Aorta (tissue), 5 donors: ENCODE data around the gene SSU72. TPM values are rescaled to one million over a fixed set of nuclear protein-coding genes. Genes with fewer than 3 reads are reported as not detected.

Experiments used
- ATAC-seq: fragments of 200-7000 bp; cut with Tn5 transposase; one replicate; pipeline ENCODE4 v1.9.1; 2022; ENCODE audit warnings: moderate library complexity; ENCODE audit not compliant: low FRiP score
- DNase-seq, 2 donors: peaks; one replicate each; pipeline ENCODE4 v3.0.0-alpha.2; 2020
- H3K27ac ChIP-seq, 2 donors: one replicate each; pipeline ENCODE4 v1.5.1; 2013; ENCODE audit warnings: low read length in 2 of 2, mild to moderate bottlenecking in 2 of 2, moderate library complexity in 2 of 2, control low read depth in 1 of 2, inconsistent platforms in 1 of 2, low read depth in 1 of 2
- H3K27me3 ChIP-seq, 2 donors: one replicate each; pipeline ENCODE4 v1.6.1; 2013; ENCODE audit warnings: control low read depth in 1 of 2, low read length in 1 of 2, mild to moderate bottlenecking in 1 of 2, moderate library complexity in 1 of 2; ENCODE audit not compliant: insufficient read depth in 2 of 2, control insufficient read depth in 1 of 2
- H3K36me3 ChIP-seq, 2 donors: one replicate each; pipeline ENCODE4 v1.6.1; 2013; ENCODE audit warnings: control low read depth in 1 of 2, low read length in 1 of 2, mild to moderate bottlenecking in 1 of 2; ENCODE audit not compliant: insufficient read depth in 2 of 2, control insufficient read depth in 1 of 2
- H3K4me1 ChIP-seq, 2 donors: one replicate each; pipeline ENCODE4 v1.6.1; 2013; ENCODE audit warnings: low read length in 2 of 2, control low read depth in 1 of 2, mild to moderate bottlenecking in 1 of 2, moderate library complexity in 1 of 2; ENCODE audit not compliant: insufficient read depth in 2 of 2, control insufficient read depth in 1 of 2
- H3K4me3 ChIP-seq, 2 donors: one replicate each; pipeline ENCODE4 v1.5.1; 2013; ENCODE audit warnings: low read length in 2 of 2, control low read depth in 1 of 2, mild to moderate bottlenecking in 1 of 2
- H3K9me3 ChIP-seq: one replicate; pipeline ENCODE4 v1.6.1; 2013; ENCODE audit warnings: mild to moderate bottlenecking, low read length; ENCODE audit not compliant: control insufficient read depth
- WGBS, 2 donors: extraction: QIAGEN DNeasy Blood & Tissue Kit; methylation state at CpG; one replicate each; pipeline ENCODE4 v1.1.7; 2013; 5-methylcytosine and 5-hydroxymethylcytosine counted together
- intact Hi-C, 2 donors: fragments of 100-400 bp; cut with DNase I; formaldehyde crosslinking; loops; one replicate each; pipeline versions ENCODE4 v1.14.2 to v1.15.0; 2022
- long read RNA-seq, 2 donors: library from polyadenylated mRNA; unstranded; transcript quantifications; one replicate each; pipeline ENCODE4 v2.0.0, GENCODE V29; 2020 to 2021
- polyA plus RNA-seq, 2 donors: library from polyadenylated mRNA; stranded (reverse); fragments of 200-250 nt; gene quantifications; one replicate each; pipeline ENCODE4 v1.2.3, GENCODE V29; 2013
- total RNA-seq, 2 donors: library from RNA; stranded (reverse); fragmentation: NEBNext Ultra II Directional; extraction: Animal tissue kit (Norgen Biotek cat#: 25700); gene quantifications; one replicate each; pipeline ENCODE4 v1.2.1, GENCODE V29; 2021
- donor health status: healthy with polysubstance abuse.
- donor health status: Bipolar disorder and iron deficiency.
- donor health status: DM: no; HTN: no; CAD: no.
- donor health status: DM: no; HTN: no; CAD: no.
- donor health status: DM: yes; HTN: yes; CAD: no.

SSU72 gene
- total RNA-seq: 10 to 100 TPM; 67.7 to 71.5 TPM
- polyA plus RNA-seq: 10 to 100 TPM; 65.0 to 92.8 TPM
- long read RNA-seq, donor 1, full-length matches to known transcripts: 46 of 55 reads
- long read RNA-seq, donor 1, partial matches to known transcripts: 3 of 55 reads
- long read RNA-seq, donor 1, other reads (novel, unspliced or antisense): 6 of 55 reads
- long read RNA-seq, donor 2, full-length matches to known transcripts: 39 of 46 reads
- long read RNA-seq, donor 2, partial matches to known transcripts: 3 of 46 reads
- long read RNA-seq, donor 2, other reads (novel, unspliced or antisense): 4 of 46 reads

- intact Hi-C loops: loop anchor here (1.0 to 2.0 kb wide), 2 partner anchors 39 to 64 kb away; no protein-coding TSS in a partner anchor
- WGBS, 2 donors: 1% methylated on average over 73 to 87 of the region's 87 CpGs
- H3K9me3 ChIP-seq: no peaks in the 10 kb centered on the region
- peaks cover 0 to 4% of the 10 kb centered on the region in 2 donors for H3K4me1 ChIP-seq
- H3K27ac ChIP-seq: peak within 1 kb of the TSS; percentile 95
- H3K4me3 ChIP-seq: peak within 1 kb of the TSS; percentile 74 to 99
- peak; percentile 96 to 98 for DNase-seq
- no peaks in the 10 kb centered on the region for H3K36me3 ChIP-seq
- no peaks in the 10 kb centered on the region for H3K27me3 ChIP-seq
- ATAC-seq: peak; percentile 96
Observed at GRCh38 chr1:1574721-1575537, at the start of gene SSU72. Gene SSU72, minus strand, starts transcription at chr1:1574863. Its CDS starts 306 bp downstream, at chr1:1574557.

GRCh38 chr1:1623631-1624442 is 49.2 kb upstream of the SSU72 start:
- intact Hi-C loops: no loop called here
- Histone ChIP-seq H3K4me1 (no peaks in the 10 kb centered on the region), H3K9me3 (no peaks in the 10 kb centered on the region), H3K27ac (no peak overlapping the region), H3K27me3 (no peaks in the 10 kb centered on the region), H3K4me3 (no peak overlapping the region), H3K36me3 (no peaks in the 10 kb centered on the region)
- ATAC-seq (no peak), DNase-seq (peak; percentile 44 to 73)
- 92 to 93% methylated on average over 51 of the region's 51 CpGs for WGBS, 2 donors

- H3K36me3 ChIP-seq: no peaks in the 10 kb centered on the region
Observed at GRCh38 chr1:1623181-1623630, 48.5 kb upstream of the SSU72 start.

GRCh38 chr1:1622788-1623094 is 48.1 kb upstream of the SSU72 start:
- no peak for ATAC-seq
- Histone ChIP-seq H3K4me3 (no peak overlapping the region), H3K36me3 (no peaks in the 10 kb centered on the region), H3K4me1 (no peaks in the 10 kb centered on the region), H3K27ac (no peak overlapping the region), H3K9me3 (no peaks in the 10 kb centered on the region), H3K27me3 (no peaks in the 10 kb centered on the region)
- WGBS, 2 donors: 87 to 88% methylated on average over 17 of the region's 17 CpGs
- intact Hi-C loops: no loop called here
- DNase-seq: no peak

More at GRCh38 chr1:1623181-1623630, 48.5 kb upstream of the SSU72 start:
- intact Hi-C loops: no loop called here
- Histone ChIP-seq H3K27me3 (no peaks in the 10 kb centered on the region), H3K9me3 (no peaks in the 10 kb centered on the region), H3K4me1 (no peaks in the 10 kb centered on the region), H3K4me3 (no peak overlapping the region), H3K27ac (no peak overlapping the region)
- peak; percentile 50 to 71 for DNase-seq
- no peak for ATAC-seq
- 92 to 94% methylated on average over 32 to 33 of the region's 33 CpGs for WGBS, 2 donors

- no peak overlapping the region for H3K4me3 ChIP-seq
- H3K27ac ChIP-seq: no peak overlapping the region
- no peaks in the 10 kb centered on the region for H3K9me3 ChIP-seq
- WGBS, 2 donors: 68 to 77% methylated on average over 21 of the region's 21 CpGs
- DNase-seq (peak; percentile 48 to 77), ATAC-seq (no peak)
- intact Hi-C loops: no loop called here
- H3K27me3 ChIP-seq: no peaks in the 10 kb centered on the region
- no peaks in the 10 kb centered on the region for H3K4me1 ChIP-seq
- no peaks in the 10 kb centered on the region for H3K36me3 ChIP-seq
Observed at GRCh38 chr1:1622010-1622787, 47.5 kb upstream of the SSU72 start.

GRCh38 chr1:1621173-1622009 is 46.7 kb upstream of the SSU72 start:
- ATAC-seq (no peak), DNase-seq (peak in 1 of 2 donors; percentile 72)
- no peaks in the 10 kb centered on the region for H3K4me1 ChIP-seq
- 85 to 86% methylated on average over 28 to 31 of the region's 31 CpGs for WGBS, 2 donors
- H3K27me3 ChIP-seq: no peaks in the 10 kb centered on the region
- no peaks in the 10 kb centered on the region for H3K36me3 ChIP-seq
- H3K27ac ChIP-seq: no peak overlapping the region
- no peaks in the 10 kb centered on the region for H3K9me3 ChIP-seq
- intact Hi-C loops: no loop called here
- H3K4me3 ChIP-seq: no peak overlapping the region

GRCh38 chr1:1620433-1621139 is 45.9 kb upstream of the SSU72 start:
- ATAC-seq (no peak), DNase-seq (peak; percentile 41 to 67)
- no peak overlapping the region for H3K4me3 ChIP-seq
- intact Hi-C loops: no loop called here
- H3K27me3 ChIP-seq: no peaks in the 10 kb centered on the region
- H3K9me3 ChIP-seq: no peaks in the 10 kb centered on the region
- H3K4me1 ChIP-seq: no peaks in the 10 kb centered on the region
- H3K27ac ChIP-seq: no peak overlapping the region
- 85 to 88% methylated on average over 16 of the region's 16 CpGs for WGBS, 2 donors
- no peaks in the 10 kb centered on the region for H3K36me3 ChIP-seq
